Measurements from ENCODE around the gene FERMT2.

The FERMT2 gene

DNA sequence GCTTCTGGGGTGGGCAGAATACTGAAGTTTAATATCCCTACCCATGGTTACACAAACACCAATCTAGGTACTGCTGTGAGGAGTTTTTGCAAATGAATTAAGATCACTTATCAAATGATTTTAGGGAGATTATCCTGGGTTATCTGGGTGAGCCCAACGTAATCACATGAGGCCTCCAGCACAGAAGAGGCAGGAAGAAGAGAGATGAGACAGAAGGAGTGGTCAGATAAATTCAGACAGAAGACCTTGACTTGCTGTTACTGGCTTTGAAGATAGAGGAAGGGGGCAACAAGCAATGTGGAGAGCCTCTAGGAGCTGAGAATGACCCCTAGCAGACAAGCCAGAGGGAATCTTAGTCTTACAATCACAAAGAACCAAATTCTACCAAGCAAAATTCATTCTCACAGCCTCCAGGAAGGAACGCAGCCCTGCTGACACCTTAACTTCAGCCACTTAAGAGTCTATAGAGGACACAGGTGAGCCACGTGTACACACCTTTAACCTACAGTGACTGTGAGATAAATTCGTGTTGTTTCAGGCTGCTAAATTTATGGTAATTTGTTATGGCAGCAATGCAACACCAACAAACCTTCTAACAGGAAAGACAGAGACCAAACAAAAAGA, 49.4 kb downstream of the FERMT2 start:
- FAIRE-seq (no peak), DNase-seq (ENCODE audit: insufficient read length, low spot score) (no peak)
- no peak for TF ChIP-seq POLR2A (IDR thresholded peaks at IDR 0.05; ENCODE audit: low read depth, low read length)

DNA sequence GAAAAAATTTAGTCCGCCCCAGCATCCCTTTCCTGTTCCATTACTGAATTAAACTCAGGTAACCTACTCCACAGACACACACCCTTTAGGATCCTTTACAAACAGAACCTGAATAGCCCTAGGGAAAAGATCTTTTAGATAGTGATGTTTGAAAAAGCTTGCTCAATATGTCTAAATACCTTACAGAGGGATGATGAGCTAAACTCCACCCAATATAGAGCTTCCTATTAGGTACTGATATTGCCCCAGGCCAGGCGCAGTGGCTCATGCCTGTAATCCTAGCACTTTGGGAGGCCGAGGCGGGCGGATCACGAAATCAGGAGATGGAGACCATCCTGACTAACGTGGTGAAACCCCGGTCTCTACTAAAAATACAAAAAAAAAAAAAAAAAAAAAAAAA, 50.1 kb downstream of the FERMT2 start:
- FAIRE-seq (no peak), DNase-seq (ENCODE audit: insufficient read length, low spot score) (no peak)
- TF ChIP-seq POLR2A (IDR thresholded peaks at IDR 0.05; ENCODE audit: low read depth, low read length) = no peak

DNA sequence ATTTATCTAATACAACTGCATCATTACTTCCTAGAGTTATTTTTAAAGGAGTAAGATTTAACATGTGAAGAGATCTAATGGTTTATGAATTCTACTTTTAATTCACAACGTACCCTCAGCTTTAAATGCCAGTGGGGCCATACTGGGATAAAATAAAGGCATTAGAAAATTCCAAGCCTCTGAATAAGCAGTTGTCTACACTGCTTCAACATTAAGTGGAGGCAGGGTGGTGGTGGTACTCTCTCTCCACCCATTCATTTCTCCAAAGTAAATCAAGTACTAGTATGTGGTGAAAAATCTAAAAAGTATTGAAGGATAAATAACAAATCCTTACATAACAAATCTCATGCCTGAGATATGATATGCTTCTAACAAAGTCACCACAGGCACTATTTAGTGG, 52.4 kb downstream of the FERMT2 start:
- DNase-seq (ENCODE audit: insufficient read length, low spot score) (no peak), FAIRE-seq (no peak)
- TF ChIP-seq POLR2A (IDR thresholded peaks at IDR 0.05; ENCODE audit: low read depth, low read length) = no peak

DNA sequence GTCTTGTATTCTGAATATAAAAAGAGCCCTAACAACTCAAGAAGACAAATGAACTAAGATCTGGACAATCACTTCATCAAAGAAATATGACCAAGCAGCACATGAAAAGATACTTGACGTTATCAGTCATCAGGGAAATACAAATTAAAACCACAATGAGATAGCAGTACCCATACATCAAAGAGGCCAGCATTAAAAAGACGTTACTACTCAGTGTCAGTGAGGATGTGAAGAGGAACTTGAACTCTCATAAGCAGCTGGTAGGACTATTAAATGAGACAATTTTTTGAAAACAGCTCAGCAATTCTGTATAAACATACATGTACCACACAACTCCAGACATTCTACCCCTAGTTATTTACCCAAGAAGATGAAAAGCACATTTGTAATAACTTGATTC, 55.9 kb downstream of the FERMT2 start:
- FAIRE-seq (no peak), DNase-seq (ENCODE audit: insufficient read length, low spot score) (no peak)
- TF ChIP-seq POLR2A (IDR thresholded peaks at IDR 0.05; ENCODE audit: low read depth, low read length) = no peak

DNA sequence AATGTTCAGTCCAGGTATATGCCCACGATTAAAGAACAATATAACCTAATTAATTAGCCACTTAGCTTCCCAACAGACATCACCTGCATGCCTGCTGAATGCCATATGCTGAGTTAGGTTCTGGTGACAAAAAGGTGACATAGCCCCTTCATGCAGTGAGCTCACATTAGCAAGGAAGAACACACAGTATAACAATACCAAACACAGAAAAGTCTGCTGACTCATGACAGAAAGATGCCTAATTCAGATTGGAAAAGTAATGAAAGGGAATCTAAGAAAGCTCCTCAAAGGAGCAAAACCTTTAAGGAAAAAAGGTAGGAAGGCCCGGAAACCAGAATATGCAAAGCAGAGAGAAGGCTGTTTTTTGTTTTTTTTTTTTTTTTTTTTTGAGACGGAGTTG, 59.0 kb downstream of the FERMT2 start:
- TF ChIP-seq POLR2A (IDR thresholded peaks at IDR 0.05; ENCODE audit: low read depth, low read length) = no peak
- DNase-seq (ENCODE audit: insufficient read length, low spot score) (no peak), FAIRE-seq (peak; percentile 36)

DNA sequence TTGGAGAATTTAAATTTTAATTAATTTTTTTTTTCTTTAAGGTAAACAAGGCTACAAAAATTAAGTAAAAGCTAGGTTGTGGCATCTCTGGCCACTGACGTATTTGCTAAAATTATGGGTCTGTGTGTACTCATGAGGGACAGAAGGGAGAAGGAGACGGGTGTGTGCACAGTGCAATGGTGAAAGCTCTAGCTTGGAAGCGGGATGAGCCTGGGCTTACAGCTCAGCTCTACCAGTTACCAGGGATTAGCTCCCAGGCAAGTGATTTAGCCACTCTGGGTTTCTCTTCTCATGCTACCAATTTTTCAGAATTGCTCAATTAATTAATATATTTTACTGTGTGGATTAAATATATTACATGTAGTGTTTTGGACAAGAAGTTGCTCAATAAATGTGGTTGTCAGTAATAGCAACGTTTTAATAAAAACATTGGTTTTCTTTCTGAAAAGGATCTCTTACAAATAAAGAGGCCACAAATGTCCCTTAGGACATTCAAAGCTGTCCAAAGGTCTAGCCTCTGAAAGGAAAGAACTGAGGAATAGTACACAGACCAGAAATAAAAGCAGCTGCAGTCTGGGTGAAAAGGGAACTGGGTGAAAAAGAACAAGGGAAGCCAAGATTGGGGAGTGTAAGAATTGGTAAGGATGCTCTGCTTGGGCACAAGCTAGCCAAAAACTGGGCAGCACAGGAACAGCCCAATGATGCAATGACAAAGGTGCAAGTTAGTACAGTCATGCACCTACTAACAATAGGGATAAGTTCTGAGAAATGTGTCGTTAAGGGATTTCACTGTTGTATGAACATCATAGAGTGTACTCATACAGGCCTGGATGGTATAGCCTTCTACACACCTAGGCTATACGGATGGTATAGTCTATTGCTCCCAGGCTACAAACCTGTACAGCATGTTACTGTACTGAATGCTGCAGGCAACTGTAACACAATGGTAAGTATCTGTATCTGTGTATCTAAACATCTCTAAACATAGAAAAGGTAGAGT, 61.7 kb downstream of the FERMT2 start:
- FAIRE-seq = no peak
- no peak for TF ChIP-seq POLR2A (IDR thresholded peaks at IDR 0.05; ENCODE audit: low read depth, low read length)

DNA sequence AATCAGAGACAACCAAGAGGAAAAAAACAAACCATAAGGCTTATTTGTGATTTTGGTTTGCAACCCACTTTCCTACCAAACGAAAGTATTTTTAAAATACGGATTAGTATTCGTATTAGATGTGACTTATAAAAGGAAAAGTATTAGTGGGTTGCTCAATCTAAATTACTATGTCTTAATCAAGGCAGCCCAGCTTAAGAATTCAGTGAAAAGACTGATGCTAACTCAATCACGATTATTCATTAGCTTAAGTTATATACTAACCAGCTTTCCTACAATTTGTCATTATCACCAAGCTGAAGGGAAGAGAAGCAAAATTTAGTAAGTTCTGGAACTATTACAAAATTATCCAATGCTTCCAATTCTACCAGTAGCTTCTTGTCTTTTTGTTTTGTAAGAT, 62.7 kb downstream of the FERMT2 start:
- DNase-seq (ENCODE audit: insufficient read length, low spot score) (no peak), FAIRE-seq (no peak)
- TF ChIP-seq POLR2A (IDR thresholded peaks at IDR 0.05; ENCODE audit: low read depth, low read length) = no peak

More for the DNA sequence above, 61.7 kb downstream of the FERMT2 start:
- DNase-seq (ENCODE audit: insufficient read length, low spot score) = no peak

DNA sequence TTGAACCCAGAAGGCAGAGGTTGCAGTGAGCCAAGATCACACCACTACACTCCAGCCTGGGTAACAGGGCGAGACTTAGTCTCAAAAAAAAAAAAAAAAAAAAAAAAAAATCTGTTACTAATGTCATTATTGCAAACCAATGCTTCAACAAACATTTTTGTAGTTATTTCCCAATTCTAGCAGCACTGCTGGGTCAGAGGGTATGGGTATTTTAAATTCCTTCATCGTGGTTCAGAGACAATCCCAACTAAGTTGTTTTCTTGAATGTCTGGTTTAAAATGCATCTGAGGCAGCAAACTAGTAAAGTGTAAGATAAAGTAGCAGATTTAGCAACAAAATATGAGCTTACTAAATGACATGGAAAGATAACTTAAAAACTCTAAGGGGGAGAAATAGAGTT, 65.6 kb downstream of the FERMT2 start:
- FAIRE-seq = no peak
- no peak for DNase-seq (ENCODE audit: insufficient read length, low spot score)
- TF ChIP-seq POLR2A (IDR thresholded peaks at IDR 0.05; ENCODE audit: low read depth, low read length) = no peak

DNA sequence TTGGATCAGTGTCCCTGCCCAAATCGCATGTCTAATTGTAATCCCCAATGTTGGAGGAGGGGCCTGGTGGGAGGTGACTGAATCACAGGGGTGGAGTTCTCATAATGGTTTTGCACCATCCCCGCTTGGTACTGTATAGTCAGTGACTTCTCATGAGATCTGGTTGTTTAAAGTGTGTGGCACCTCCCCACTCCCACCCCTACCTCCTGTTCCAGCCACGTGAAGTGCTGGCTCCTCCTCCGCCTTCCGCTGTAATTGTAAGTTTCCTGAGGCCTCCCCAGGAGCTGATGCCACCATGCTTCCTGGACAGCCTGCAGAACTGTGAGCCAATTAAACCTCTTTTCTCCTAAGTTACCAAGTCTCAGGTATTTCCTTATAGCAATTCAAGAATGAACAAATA, 67.2 kb downstream of the FERMT2 start:
- no peak for DNase-seq (ENCODE audit: insufficient read length, low spot score)
- no peak for TF ChIP-seq POLR2A (IDR thresholded peaks at IDR 0.05; ENCODE audit: low read depth, low read length)
- FAIRE-seq = no peak

DNA sequence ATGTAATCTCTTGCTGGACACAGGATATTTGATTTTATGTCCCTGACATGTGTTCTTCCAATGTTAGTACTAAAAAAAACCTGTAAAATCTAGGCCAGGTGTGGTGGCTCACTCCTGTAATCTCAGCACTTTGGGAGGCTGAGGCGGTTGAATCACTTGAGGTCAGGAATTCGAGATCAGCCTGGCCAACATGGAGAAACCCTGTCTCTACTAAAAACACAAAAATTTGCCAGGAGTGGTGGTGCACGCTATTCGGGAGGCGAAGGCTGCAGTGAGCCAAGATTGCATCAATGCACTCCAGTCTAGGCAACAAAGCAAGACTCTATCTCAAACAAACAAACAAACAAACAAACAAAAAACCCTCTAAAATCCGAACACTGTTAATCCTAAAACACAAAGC, 68.0 kb downstream of the FERMT2 start:
- FAIRE-seq (no peak), DNase-seq (ENCODE audit: insufficient read length, low spot score) (no peak)
- no peak for TF ChIP-seq POLR2A (IDR thresholded peaks at IDR 0.05; ENCODE audit: low read depth, low read length)

DNA sequence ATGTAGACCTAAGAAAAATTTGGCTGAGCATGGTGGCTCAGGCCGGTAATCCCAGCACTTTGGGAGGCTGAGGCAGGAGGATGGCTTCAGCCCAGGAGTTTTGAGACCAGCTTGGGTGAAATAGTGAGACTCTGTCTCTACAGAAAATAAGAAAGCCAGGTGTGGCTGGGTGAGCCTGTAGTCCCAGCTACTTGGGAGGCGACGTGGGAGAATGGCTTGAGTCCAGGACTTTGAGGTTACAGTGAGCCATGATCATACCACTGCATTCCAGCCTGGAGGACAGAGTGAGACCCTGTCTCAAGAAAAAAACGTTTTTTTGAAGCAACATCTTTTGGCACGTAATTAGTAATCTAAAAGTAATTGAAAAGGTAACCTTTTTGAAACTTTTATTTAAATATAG, 70.9 kb downstream of the FERMT2 start:
- DNase-seq (ENCODE audit: insufficient read length, low spot score) (no peak), FAIRE-seq (no peak)
- TF ChIP-seq POLR2A (IDR thresholded peaks at IDR 0.05; ENCODE audit: low read depth, low read length) = no peak

DNA sequence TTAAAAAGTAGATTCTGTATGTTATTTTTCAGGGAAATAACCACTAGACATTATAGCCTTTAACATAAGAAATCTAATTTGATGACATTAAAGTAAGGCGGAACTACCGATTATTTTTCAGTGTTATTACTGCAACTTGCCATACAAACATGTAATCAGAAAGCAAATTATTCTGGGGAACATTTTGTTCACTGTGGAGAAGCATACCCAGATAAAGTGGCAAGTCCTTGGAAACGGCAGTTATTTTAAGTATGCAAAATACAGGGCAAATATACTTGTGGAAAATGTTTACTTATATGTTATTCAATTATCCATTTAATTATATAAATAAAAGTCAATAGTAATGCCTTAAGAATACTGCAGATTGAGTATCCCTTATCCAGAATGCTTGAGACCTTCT, 71.9 kb downstream of the FERMT2 start:
- FAIRE-seq = no peak
- no peak for TF ChIP-seq POLR2A (IDR thresholded peaks at IDR 0.05; ENCODE audit: low read depth, low read length)
- no peak for DNase-seq (ENCODE audit: insufficient read length, low spot score)

DNA sequence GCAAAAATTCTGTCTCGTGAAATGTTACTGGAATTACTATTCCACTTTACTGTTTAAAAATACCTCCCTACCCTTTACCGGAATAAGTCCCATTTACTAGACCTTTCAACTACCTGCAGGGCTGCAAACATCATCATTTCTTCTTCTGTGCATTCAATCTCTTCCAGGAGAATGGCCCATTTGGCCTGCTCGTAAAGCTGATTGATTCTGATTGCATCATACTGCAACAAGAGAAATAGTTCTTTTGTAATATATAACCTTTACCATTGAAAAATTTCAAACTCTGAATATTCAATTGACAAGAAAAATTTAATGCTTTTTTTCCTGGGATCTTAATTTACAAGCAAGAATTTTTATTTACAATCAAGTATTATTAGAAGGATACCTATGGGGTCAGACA, 72.4 kb downstream of the FERMT2 start:
- DNase-seq (ENCODE audit: insufficient read length, low spot score) (no peak), FAIRE-seq (no peak)
- TF ChIP-seq POLR2A (IDR thresholded peaks at IDR 0.05; ENCODE audit: low read depth, low read length) = no peak

DNA sequence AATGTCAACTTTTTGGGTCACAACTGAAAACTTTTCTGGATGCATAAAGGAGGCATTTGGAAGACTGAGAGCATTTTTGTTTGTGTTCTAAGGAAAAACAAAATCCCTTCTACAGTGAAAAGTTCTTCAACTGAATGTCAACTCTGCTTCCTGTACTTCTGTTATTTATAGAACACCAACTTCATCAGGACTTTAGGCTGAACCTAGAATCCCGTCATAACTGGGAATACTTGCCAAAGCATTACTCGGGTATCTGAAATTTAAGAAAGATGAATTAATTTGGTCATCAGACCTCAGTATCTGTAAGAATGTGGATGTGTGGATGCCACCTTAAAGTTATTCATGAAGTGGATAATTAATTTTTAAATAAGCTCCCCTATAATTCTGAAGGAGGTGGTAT, 73.2 kb downstream of the FERMT2 start:
- no peak for FAIRE-seq
- no peak for TF ChIP-seq POLR2A (IDR thresholded peaks at IDR 0.05; ENCODE audit: low read depth, low read length)
- DNase-seq (ENCODE audit: insufficient read length, low spot score) = no peak

DNA sequence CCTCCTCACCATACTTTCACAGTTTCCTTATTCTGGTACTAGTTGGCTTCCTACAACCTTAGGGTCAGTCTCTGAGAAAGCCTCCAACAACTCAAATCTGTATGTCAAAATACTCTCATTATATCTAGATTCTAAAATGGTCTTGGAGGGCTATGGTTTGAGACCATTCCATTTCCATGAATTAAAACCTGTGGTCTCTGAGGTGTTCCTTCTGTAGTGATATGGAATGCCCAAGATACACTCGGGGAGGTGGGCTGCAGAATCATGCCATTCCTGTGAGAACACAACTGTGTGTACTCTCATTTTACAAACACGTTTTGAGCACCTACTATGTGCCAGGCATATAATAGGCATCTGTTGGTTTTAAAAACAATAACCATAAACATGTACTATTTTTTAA, 74.0 kb downstream of the FERMT2 start:
- TF ChIP-seq POLR2A (IDR thresholded peaks at IDR 0.05; ENCODE audit: low read depth, low read length) = no peak
- no peak for FAIRE-seq
- DNase-seq (ENCODE audit: insufficient read length, low spot score) = no peak
